ENCODE measurements around the gene GGN.

The GGN gene

GRCh38 chr19:38395381-38396114 is 7.7 kb upstream of the GGN start:
- Histone ChIP-seq H3K4me3 (ENCODE audit: low read depth in 1 of 2, low read length in 2 of 2) (no peak overlapping the region), H3K4me1 (ENCODE audit: insufficient read depth, low read length) (no peaks in the 10 kb centered on the region), H3K27me3 (ENCODE audit: control insufficient read depth in 1 of 2, insufficient read depth in 2 of 2, low read length in 2 of 2) (peaks cover 38 to 56% of the 10 kb centered on the region in 2 donors), H3K36me3 (ENCODE audit: insufficient read depth, low read length) (no peaks in the 10 kb centered on the region), H3K27ac (ENCODE audit: low read depth, low read length) (no peak overlapping the region), H3K9me3 (ENCODE audit: low read length) (no peaks in the 10 kb centered on the region), H3K9ac (ENCODE audit: low read length) (no peak overlapping the region)

- Histone ChIP-seq H3K4me1 (ENCODE audit: insufficient read depth, low read length) (no peaks in the 10 kb centered on the region), H3K4me3 (ENCODE audit: low read depth in 1 of 2, low read length in 2 of 2) (no peak overlapping the region), H3K36me3 (ENCODE audit: insufficient read depth, low read length) (no peaks in the 10 kb centered on the region), H3K9ac (ENCODE audit: low read length) (no peak overlapping the region), H3K9me3 (ENCODE audit: low read length) (no peaks in the 10 kb centered on the region), H3K27me3 (ENCODE audit: control insufficient read depth in 1 of 2, insufficient read depth in 2 of 2, low read length in 2 of 2) (peaks cover 33 to 45% of the 10 kb centered on the region in 2 donors), H3K27ac (ENCODE audit: low read depth, low read length) (no peak overlapping the region)
Observed at GRCh38 chr19:38394488-38394887, 6.7 kb upstream of the GGN start.

- Histone ChIP-seq H3K27me3 (ENCODE audit: control insufficient read depth in 1 of 2, insufficient read depth in 2 of 2, low read length in 2 of 2) (peaks cover 25 to 46% of the 10 kb centered on the region in 2 donors), H3K9ac (ENCODE audit: low read length) (no peak overlapping the region), H3K4me3 (ENCODE audit: low read depth in 1 of 2, low read length in 2 of 2) (no peak overlapping the region), H3K9me3 (ENCODE audit: low read length) (no peaks in the 10 kb centered on the region), H3K4me1 (ENCODE audit: insufficient read depth, low read length) (peaks cover 10% of the 10 kb centered on the region), H3K27ac (ENCODE audit: low read depth, low read length) (no peak overlapping the region), H3K36me3 (ENCODE audit: insufficient read depth, low read length) (no peaks in the 10 kb centered on the region)
Observed at GRCh38 chr19:38392707-38393308, 5.0 kb upstream of the GGN start.

GRCh38 chr19:38391911-38392464 is 4.2 kb upstream of the GGN start:
- no peaks in the 10 kb centered on the region for H3K9me3 ChIP-seq (ENCODE audit: low read length)
- peaks cover 15% of the 10 kb centered on the region for H3K4me1 ChIP-seq (ENCODE audit: insufficient read depth, low read length)
- no peak overlapping the region for H3K4me3 ChIP-seq (ENCODE audit: low read depth in 1 of 2, low read length in 2 of 2)
- H3K27me3 ChIP-seq (ENCODE audit: control insufficient read depth in 1 of 2, insufficient read depth in 2 of 2, low read length in 2 of 2) = peaks cover 23 to 46% of the 10 kb centered on the region in 2 donors
- no peak overlapping the region for H3K27ac ChIP-seq (ENCODE audit: low read depth, low read length)
- H3K9ac ChIP-seq (ENCODE audit: low read length) = no peak overlapping the region
- no peaks in the 10 kb centered on the region for H3K36me3 ChIP-seq (ENCODE audit: insufficient read depth, low read length)

- Histone ChIP-seq H3K36me3 (ENCODE audit: insufficient read depth, low read length) (peaks cover 2% of the 10 kb centered on the region), H3K9ac (ENCODE audit: low read length) (no peak overlapping the region), H3K9me3 (ENCODE audit: low read length) (no peaks in the 10 kb centered on the region), H3K27me3 (ENCODE audit: control insufficient read depth in 1 of 2, insufficient read depth in 2 of 2, low read length in 2 of 2) (peaks cover 22 to 53% of the 10 kb centered on the region in 2 donors), H3K27ac (ENCODE audit: low read depth, low read length) (no peak overlapping the region), H3K4me3 (ENCODE audit: low read depth in 1 of 2, low read length in 2 of 2) (no peak overlapping the region), H3K4me1 (ENCODE audit: insufficient read depth, low read length) (peaks cover 15% of the 10 kb centered on the region)
Observed at GRCh38 chr19:38389957-38390924, 2.4 kb upstream of the GGN start.

GRCh38 chr19:38389101-38389925 is 1.5 kb upstream of the GGN start:
- Histone ChIP-seq H3K9ac (ENCODE audit: low read length) (no peak overlapping the region), H3K36me3 (ENCODE audit: insufficient read depth, low read length) (peaks cover 11% of the 10 kb centered on the region), H3K27ac (ENCODE audit: low read depth, low read length) (no peak overlapping the region), H3K4me1 (ENCODE audit: insufficient read depth, low read length) (peaks cover 15% of the 10 kb centered on the region), H3K27me3 (ENCODE audit: control insufficient read depth in 1 of 2, insufficient read depth in 2 of 2, low read length in 2 of 2) (peaks cover 30 to 53% of the 10 kb centered on the region in 2 donors), H3K9me3 (ENCODE audit: low read length) (no peaks in the 10 kb centered on the region), H3K4me3 (ENCODE audit: low read depth in 1 of 2, low read length in 2 of 2) (no peak overlapping the region)

GRCh38 chr19:38388349-38389100 is 691 bp upstream of the GGN start, which contains the start of gene SPRED3:
Gene SPRED3 (plus strand): TSS chr19:38388697. CDS start chr19:38390303, 1,606 bp downstream.
- peak within 1 kb of the TSS; percentile 6 to 66 for H3K4me3 ChIP-seq (ENCODE audit: low read depth in 1 of 2, low read length in 2 of 2)
- H3K27me3 ChIP-seq (ENCODE audit: control insufficient read depth in 1 of 2, insufficient read depth in 2 of 2, low read length in 2 of 2) = peaks cover 22 to 53% of the 10 kb centered on the region in 2 donors
- peaks cover 15% of the 10 kb centered on the region for H3K4me1 ChIP-seq (ENCODE audit: insufficient read depth, low read length)
- no peak within 1 kb of the TSS for H3K27ac ChIP-seq (ENCODE audit: low read depth, low read length)
- H3K9me3 ChIP-seq (ENCODE audit: low read length) = no peaks in the 10 kb centered on the region
- peaks cover 18% of the 10 kb centered on the region for H3K36me3 ChIP-seq (ENCODE audit: insufficient read depth, low read length)
- H3K9ac ChIP-seq (ENCODE audit: low read length) = no peak within 1 kb of the TSS

GRCh38 chr19:38386971-38387549 is 774 bp downstream of the GGN start:
- no peak overlapping the region for H3K27ac ChIP-seq (ENCODE audit: low read depth, low read length)
- H3K36me3 ChIP-seq (ENCODE audit: insufficient read depth, low read length) = peaks cover 33% of the 10 kb centered on the region

GRCh38 chr19:38386300-38386970 is 1.4 kb downstream of the GGN start:
- Histone ChIP-seq H3K9ac (ENCODE audit: low read length) (no peak overlapping the region), H3K4me1 (ENCODE audit: insufficient read depth, low read length) (peaks cover 15% of the 10 kb centered on the region), H3K4me3 (ENCODE audit: low read depth in 1 of 2, low read length in 2 of 2) (no peak overlapping the region), H3K27me3 (ENCODE audit: control insufficient read depth in 1 of 2, insufficient read depth in 2 of 2, low read length in 2 of 2) (peaks cover 21 to 64% of the 10 kb centered on the region in 2 donors), H3K36me3 (ENCODE audit: insufficient read depth, low read length) (peaks cover 39% of the 10 kb centered on the region), H3K9me3 (ENCODE audit: low read length) (no peaks in the 10 kb centered on the region), H3K27ac (ENCODE audit: low read depth, low read length) (no peak overlapping the region)

More at GRCh38 chr19:38386971-38387549, 774 bp downstream of the GGN start:
- H3K9ac ChIP-seq (ENCODE audit: low read length) = no peak overlapping the region
- peaks cover 21 to 59% of the 10 kb centered on the region in 2 donors for H3K27me3 ChIP-seq (ENCODE audit: control insufficient read depth in 1 of 2, insufficient read depth in 2 of 2, low read length in 2 of 2)
- peak overlapping the region; percentile 6 to 66 for H3K4me3 ChIP-seq (ENCODE audit: low read depth in 1 of 2, low read length in 2 of 2)
- H3K4me1 ChIP-seq (ENCODE audit: insufficient read depth, low read length) = peaks cover 15% of the 10 kb centered on the region
- H3K9me3 ChIP-seq (ENCODE audit: low read length) = no peaks in the 10 kb centered on the region

Measured in muscle layer of colon (tissue), 2 donors.